ENCODE measurements around the gene XPC. TPM values are rescaled to one million over a fixed set of nuclear protein-coding genes. Genes with fewer than 3 reads are reported as not detected.

Gene XPC
- polyA plus RNA-seq, 1 of the 3 experiments (the other 2 are of a cell fraction): 50.0 TPM

DNA sequence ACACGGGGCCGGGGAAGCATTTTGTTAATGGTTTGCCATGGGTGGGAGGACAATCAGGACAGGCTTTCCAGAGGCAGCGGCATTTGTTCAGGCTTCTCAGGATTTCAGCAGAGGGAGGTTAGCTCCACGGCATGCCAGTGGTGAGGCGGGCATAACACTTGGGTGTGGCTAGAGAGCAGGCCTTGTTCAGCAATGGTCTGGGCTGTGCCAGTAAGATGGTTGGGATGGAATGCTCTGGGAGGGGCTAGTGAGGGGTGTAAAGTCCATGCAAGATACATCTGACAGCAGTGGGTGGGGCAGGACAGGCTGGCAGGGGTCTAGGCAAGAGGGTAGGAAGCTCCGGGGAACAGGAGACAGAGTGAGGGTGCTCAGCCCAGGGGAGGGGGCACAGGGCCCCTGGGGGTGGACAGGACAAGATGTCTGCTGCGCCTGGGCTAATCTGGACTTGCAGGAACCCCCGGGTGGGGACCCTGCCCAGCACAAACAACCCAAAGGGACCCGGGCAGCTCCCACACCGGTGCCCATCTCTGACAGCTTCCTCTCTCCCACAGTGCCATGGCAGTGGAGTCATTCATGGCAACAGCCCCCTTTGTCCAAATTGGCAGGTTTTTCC is 45.1 kb downstream of the XPC start (continued):
- TF ChIP-seq TEAD4 (IDR thresholded peaks at IDR 0.05; ENCODE audit: borderline replicate concordance, insufficient read depth): no peak
- TF ChIP-seq FOXM1 (IDR thresholded peaks at IDR 0.05; ENCODE audit: low read depth): no peak
- TF ChIP-seq, protein P1, sequence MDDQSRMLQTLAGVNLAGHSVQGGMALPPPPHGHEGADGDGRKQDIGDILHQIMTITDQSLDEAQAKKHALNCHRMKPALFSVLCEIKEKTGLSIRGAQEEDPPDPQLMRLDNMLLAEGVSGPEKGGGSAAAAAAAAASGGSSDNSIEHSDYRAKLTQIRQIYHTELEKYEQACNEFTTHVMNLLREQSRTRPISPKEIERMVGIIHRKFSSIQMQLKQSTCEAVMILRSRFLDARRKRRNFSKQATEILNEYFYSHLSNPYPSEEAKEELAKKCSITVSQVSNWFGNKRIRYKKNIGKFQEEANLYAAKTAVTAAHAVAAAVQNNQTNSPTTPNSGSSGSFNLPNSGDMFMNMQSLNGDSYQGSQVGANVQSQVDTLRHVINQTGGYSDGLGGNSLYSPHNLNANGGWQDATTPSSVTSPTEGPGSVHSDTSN (IDR thresholded peaks at IDR 0.05): no peak
- TF ChIP-seq, protein P2, sequence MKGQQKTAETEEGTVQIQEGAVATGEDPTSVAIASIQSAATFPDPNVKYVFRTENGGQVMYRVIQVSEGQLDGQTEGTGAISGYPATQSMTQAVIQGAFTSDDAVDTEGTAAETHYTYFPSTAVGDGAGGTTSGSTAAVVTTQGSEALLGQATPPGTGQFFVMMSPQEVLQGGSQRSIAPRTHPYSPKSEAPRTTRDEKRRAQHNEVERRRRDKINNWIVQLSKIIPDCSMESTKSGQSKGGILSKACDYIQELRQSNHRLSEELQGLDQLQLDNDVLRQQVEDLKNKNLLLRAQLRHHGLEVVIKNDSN (IDR thresholded peaks at IDR 0.05; ENCODE audit: borderline replicate concordance, low read depth): no peak
- no peak for TF ChIP-seq RAD21 (IDR thresholded peaks at IDR 0.05; ENCODE audit: low read length)
- no peak for TF ChIP-seq FOSL2 (IDR thresholded peaks at IDR 0.05; ENCODE audit: borderline replicate concordance, low read depth)
- no peak for TF ChIP-seq TAF1 (IDR thresholded peaks at IDR 0.05; ENCODE audit: borderline replicate concordance, low read depth, low read length)
- no peak for TF ChIP-seq POLR2AphosphoS5 (IDR thresholded peaks at IDR 0.05; ENCODE audit: low read depth, low read length)

DNA sequence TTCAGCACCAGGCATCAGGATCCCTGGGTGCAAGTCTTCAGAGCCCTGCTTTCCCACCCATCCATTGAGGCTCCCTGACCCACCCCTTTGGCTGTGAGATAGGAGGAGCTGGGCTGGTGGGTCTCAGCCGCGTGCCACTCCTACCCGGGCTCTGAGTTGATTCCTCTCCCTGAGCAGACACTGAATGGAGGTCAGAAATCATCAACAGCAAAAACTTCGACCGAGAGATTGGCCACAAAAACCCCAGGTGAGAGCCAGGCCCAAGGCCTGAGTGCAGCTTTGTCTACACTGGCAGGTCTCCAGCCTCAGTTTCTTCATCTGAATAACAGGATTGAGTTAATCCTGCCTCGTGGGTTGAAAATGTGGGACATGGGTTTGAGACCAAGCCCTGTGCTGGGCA is 45.7 kb downstream of the XPC start:
- Histone ChIP-seq H4K20me1 (ENCODE audit: insufficient read depth) (peaks cover 18% of the 10 kb centered on the region), H2AFZ (ENCODE audit: low read depth) (no peak overlapping the region), H3K27me3 (ENCODE audit: insufficient read depth) (no peaks in the 10 kb centered on the region), H3K4me1 (ENCODE audit: control insufficient read depth in 1 of 2, insufficient read depth in 2 of 2, low read depth in 1 of 2, low read length in 1 of 2) (no peaks in the 10 kb centered on the region; a peak in 1 of 4 replicates), H3K9ac (no peak overlapping the region), H3K4me2 (no peak overlapping the region), H3K79me2 (ENCODE audit: insufficient read depth) (peaks cover 31% of the 10 kb centered on the region), H3K9me2 (no peaks in the 10 kb centered on the region), H3K27ac (ENCODE audit: low read depth in 2 of 2, low read length in 1 of 2) (no peak overlapping the region), H3K9me3 (no peaks in the 10 kb centered on the region), H3K36me3 (replicated peaks in 1 of 2; ENCODE audit: control insufficient read depth in 1 of 2, insufficient read depth in 2 of 2, low read length in 1 of 2) (peaks cover 40 to 93% of the 10 kb centered on the region in 2 experiments), H3K4me3 (ENCODE audit: low read depth in 2 of 2, low read length in 1 of 2) (no peak overlapping the region), H3F3A (replicated peaks; ENCODE audit: insufficient read depth) (peaks cover 2% of the 10 kb centered on the region)
- ChIA-PET POLR2A (no interaction called here), CTCF (interaction anchor here (0.7 kb wide), 1 partner anchor 19 kb away, joined by 3 read pairs; no protein-coding TSS in a partner anchor)
- no peak for DNase-seq
- WGBS (ENCODE audit: low lambda C conversion rate): 96% methylated on average over 3 of the region's 6 CpGs
- TF ChIP-seq, protein P3, sequence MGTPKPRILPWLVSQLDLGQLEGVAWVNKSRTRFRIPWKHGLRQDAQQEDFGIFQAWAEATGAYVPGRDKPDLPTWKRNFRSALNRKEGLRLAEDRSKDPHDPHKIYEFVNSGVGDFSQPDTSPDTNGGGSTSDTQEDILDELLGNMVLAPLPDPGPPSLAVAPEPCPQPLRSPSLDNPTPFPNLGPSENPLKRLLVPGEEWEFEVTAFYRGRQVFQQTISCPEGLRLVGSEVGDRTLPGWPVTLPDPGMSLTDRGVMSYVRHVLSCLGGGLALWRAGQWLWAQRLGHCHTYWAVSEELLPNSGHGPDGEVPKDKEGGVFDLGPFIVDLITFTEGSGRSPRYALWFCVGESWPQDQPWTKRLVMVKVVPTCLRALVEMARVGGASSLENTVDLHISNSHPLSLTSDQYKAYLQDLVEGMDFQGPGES (IDR thresholded peaks at IDR 0.05; ENCODE audit: low read depth, low read length): no peak
- TF ChIP-seq RXRA (IDR thresholded peaks at IDR 0.05; ENCODE audit: borderline replicate concordance, low read depth) (no peak), JUND (IDR thresholded peaks at IDR 0.05) (no peak), ELF1 (IDR thresholded peaks at IDR 0.05) (no peak), GABPA (IDR thresholded peaks at IDR 0.05; ENCODE audit: low read depth) (no peak)
- TF ChIP-seq, protein P4, sequence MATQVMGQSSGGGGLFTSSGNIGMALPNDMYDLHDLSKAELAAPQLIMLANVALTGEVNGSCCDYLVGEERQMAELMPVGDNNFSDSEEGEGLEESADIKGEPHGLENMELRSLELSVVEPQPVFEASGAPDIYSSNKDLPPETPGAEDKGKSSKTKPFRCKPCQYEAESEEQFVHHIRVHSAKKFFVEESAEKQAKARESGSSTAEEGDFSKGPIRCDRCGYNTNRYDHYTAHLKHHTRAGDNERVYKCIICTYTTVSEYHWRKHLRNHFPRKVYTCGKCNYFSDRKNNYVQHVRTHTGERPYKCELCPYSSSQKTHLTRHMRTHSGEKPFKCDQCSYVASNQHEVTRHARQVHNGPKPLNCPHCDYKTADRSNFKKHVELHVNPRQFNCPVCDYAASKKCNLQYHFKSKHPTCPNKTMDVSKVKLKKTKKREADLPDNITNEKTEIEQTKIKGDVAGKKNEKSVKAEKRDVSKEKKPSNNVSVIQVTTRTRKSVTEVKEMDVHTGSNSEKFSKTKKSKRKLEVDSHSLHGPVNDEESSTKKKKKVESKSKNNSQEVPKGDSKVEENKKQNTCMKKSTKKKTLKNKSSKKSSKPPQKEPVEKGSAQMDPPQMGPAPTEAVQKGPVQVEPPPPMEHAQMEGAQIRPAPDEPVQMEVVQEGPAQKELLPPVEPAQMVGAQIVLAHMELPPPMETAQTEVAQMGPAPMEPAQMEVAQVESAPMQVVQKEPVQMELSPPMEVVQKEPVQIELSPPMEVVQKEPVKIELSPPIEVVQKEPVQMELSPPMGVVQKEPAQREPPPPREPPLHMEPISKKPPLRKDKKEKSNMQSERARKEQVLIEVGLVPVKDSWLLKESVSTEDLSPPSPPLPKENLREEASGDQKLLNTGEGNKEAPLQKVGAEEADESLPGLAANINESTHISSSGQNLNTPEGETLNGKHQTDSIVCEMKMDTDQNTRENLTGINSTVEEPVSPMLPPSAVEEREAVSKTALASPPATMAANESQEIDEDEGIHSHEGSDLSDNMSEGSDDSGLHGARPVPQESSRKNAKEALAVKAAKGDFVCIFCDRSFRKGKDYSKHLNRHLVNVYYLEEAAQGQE (IDR thresholded peaks at IDR 0.05; ENCODE audit: low read depth, low read length): no peak
- TF ChIP-seq, protein P2 (IDR thresholded peaks at IDR 0.05; ENCODE audit: borderline replicate concordance, low read depth): no peak

All from SK-N-SH (cell line).